Hepatocyte (in vitro differentiated cells): Measurements from ENCODE around the gene DGKK. TPM values are rescaled to one million over a fixed set of nuclear protein-coding genes. Genes with fewer than 3 reads are reported as not detected.

Experiments used
- DNase-seq: peaks from one replicate; pipeline ENCODE4 v3.0.0-alpha.2; 2016; ENCODE audit warnings: low spot score
- H2AFZ ChIP-seq: fragments of 200-600 bp; sonication (generic); 2 replicates; pipeline ENCODE4 v1.6.0; 2016; ENCODE audit warnings: antibody characterized with exemption, mild to moderate bottlenecking
- H3K27ac ChIP-seq: fragments of 200-600 bp; sonication (generic); 2 replicates; pipeline ENCODE4 v1.5.1; 2016; ENCODE audit warnings: mild to moderate bottlenecking
- H3K27me3 ChIP-seq: fragments of 200-600 bp; sonication (generic); 2 replicates; pipeline ENCODE4 v1.6.1; 2016
- H3K36me3 ChIP-seq: fragments of 200-600 bp; sonication (generic); replicated peaks from 2 replicates; pipeline ENCODE4 v1.5.1; 2016; ENCODE audit warnings: low read depth; ENCODE audit not compliant: insufficient read depth
- H3K4me1 ChIP-seq: fragments of 200-600 bp; sonication (generic); 2 replicates; pipeline ENCODE4 v1.5.1; 2016; ENCODE audit warnings: mild to moderate bottlenecking, moderate library complexity; ENCODE audit not compliant: insufficient read depth
- H3K4me2 ChIP-seq: fragments of 200-600 bp; sonication (generic); 2 replicates; pipeline ENCODE4 v1.6.0; 2016
- H3K4me3 ChIP-seq: fragments of 200-600 bp; sonication (generic); 2 replicates; pipeline ENCODE4 v1.5.1; 2016; ENCODE audit warnings: mild to moderate bottlenecking
- H3K79me2 ChIP-seq: fragments of 200-600 bp; sonication (generic); 2 replicates; pipeline ENCODE4 v1.6.0; 2017; ENCODE audit warnings: mild to moderate bottlenecking
- H3K9me2 ChIP-seq: fragments of 200-600 bp; sonication (generic); replicated peaks from 2 replicates; pipeline ENCODE4 v1.6.0; 2017; ENCODE audit warnings: mild to moderate bottlenecking; ENCODE audit not compliant: insufficient read depth
- H3K9me3 ChIP-seq: fragments of 200-600 bp; sonication (generic); 2 replicates; pipeline ENCODE4 v1.5.1; 2016; ENCODE audit warnings: low read depth, mild to moderate bottlenecking
- H4K20me1 ChIP-seq: fragments of 200-600 bp; sonication (generic); 2 replicates; pipeline ENCODE4 v1.6.0; 2016; ENCODE audit warnings: mild to moderate bottlenecking; ENCODE audit not compliant: insufficient read depth, poor library complexity, severe bottlenecking
- EZH2 ChIP-seq: fragments of 200-600 bp; sonication (generic); IDR thresholded peaks from 2 replicates; pipeline ENCODE4 v1.6.1; 2016; ENCODE audit warnings: antibody characterized with exemption, mild to moderate bottlenecking, borderline replicate concordance
- EZH2phosphoT487 ChIP-seq: fragments of 200-600 bp; sonication (generic); IDR thresholded peaks from one replicate; pipeline ENCODE4 v1.6.1; 2018; ENCODE audit warnings: antibody characterized with exemption, mild to moderate bottlenecking, low read depth, moderate library complexity; ENCODE audit not compliant: unreplicated experiment, severe bottlenecking
- WGBS: methylation state at CpG from one replicate; pipeline ENCODE4 v1.1.6; 2016; ENCODE audit warnings: low lambda C conversion rate; ENCODE audit errors: missing lambda C conversion rate; 5-methylcytosine and 5-hydroxymethylcytosine counted together
- polyA plus RNA-seq: library from polyadenylated mRNA; unstranded; fragments of >200 nt; fragmentation: Nextera tagmentation; extraction: Ambion mirVana; gene quantifications from 2 replicates; pipeline ENCODE4 v1.2.1, GENCODE V29; 2016
- total RNA-seq: library from RNA; depleted of rRNA; stranded (reverse); fragments of >200 nt; gene quantifications from 2 replicates; pipeline ENCODE4 v1.2.3, GENCODE V29; 2014
- TF ChIP-seq, protein P1 (sequence below): fragments of 200-600 bp; sonication (generic); IDR thresholded peaks from 2 replicates; pipeline ENCODE4 v1.5.1; 2016; ENCODE audit warnings: antibody characterized with exemption, mild to moderate bottlenecking; ENCODE audit not compliant: poor library complexity

The DGKK gene
- total and polyA plus RNA-seq, 2 experiments from 2014 or later, result 0.40 TPM; not detected in 1

DNA sequence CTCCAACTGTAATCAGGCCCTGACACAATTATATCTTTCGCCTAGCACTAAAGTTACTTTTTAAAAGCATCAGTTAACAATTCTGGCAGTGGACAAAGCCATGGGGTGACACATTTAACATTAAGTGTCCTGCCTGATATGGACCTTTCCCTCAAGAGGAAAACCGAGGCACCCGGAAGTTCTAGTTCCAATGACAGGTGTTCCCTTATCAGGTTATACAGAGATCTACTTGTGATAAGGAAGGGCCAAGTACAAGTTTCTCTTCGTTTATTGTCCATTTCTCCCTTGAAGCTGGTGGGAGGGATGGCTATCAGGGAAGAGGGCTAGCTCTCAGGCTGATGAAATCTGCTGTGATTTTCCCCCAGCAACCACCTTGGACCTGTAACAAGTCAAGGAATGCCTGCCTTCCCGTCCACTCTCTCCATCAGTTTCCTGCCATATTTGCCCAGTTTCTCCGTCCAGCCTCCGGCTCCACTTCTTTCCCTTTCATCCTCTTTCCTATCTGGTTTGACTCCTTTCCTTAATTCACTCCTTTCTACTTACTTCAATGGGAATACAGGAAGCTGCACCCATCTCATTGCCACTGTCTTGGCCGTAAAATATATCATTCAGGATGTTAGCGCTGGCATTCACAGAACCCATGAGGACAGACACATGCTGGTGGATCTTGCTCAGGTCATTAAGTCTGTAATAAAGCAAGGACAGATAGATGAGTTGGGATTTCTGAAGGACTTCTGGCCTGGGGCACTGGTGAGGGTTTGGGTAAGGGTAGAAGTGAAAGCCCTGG lies 95.0 kb downstream of the DGKK start:
- Histone ChIP-seq H3K36me3 (no peaks in the 10 kb centered on the region), H3K9me3 (no peaks in the 10 kb centered on the region), H3K79me2 (no peaks in the 10 kb centered on the region), H3K27ac (no peak overlapping the region), H3K4me3 (no peak overlapping the region), H3K4me2 (no peak overlapping the region), H4K20me1 (no peaks in the 10 kb centered on the region), H2AFZ (no peak overlapping the region), H3K9me2 (no peaks in the 10 kb centered on the region), H3K27me3 (no peaks in the 10 kb centered on the region), H3K4me1 (no peaks in the 10 kb centered on the region)
- 81% methylated on average over 9 of the region's 9 CpGs for WGBS
- TF ChIP-seq EZH2phosphoT487 (no peak), EZH2 (no peak)
- TF ChIP-seq, protein P1, sequence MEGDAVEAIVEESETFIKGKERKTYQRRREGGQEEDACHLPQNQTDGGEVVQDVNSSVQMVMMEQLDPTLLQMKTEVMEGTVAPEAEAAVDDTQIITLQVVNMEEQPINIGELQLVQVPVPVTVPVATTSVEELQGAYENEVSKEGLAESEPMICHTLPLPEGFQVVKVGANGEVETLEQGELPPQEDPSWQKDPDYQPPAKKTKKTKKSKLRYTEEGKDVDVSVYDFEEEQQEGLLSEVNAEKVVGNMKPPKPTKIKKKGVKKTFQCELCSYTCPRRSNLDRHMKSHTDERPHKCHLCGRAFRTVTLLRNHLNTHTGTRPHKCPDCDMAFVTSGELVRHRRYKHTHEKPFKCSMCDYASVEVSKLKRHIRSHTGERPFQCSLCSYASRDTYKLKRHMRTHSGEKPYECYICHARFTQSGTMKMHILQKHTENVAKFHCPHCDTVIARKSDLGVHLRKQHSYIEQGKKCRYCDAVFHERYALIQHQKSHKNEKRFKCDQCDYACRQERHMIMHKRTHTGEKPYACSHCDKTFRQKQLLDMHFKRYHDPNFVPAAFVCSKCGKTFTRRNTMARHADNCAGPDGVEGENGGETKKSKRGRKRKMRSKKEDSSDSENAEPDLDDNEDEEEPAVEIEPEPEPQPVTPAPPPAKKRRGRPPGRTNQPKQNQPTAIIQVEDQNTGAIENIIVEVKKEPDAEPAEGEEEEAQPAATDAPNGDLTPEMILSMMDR, result no peak
- peak; percentile 4 for DNase-seq

DNA sequence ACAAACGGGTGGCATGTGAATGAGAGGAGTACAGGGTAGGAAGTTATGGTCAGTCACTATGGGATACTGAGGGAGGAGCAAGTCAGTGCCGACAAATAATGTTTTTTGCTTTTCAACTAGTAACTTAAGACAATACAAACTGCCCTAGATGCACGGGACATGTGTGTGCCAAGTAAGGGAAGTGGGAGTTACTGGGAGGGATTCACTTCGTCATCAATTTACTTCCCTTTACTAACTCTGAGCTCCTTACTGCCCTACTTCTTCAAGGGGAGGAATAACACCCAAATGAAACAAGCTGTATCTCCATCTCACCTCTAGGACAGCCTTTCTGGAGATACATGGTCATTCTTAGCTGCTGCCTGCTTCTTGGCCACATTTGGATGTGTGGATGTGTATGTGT lies 97.7 kb downstream of the DGKK start:
- Histone ChIP-seq H2AFZ (no peak overlapping the region), H3K9me3 (no peaks in the 10 kb centered on the region), H3K4me3 (no peak overlapping the region), H3K27me3 (no peaks in the 10 kb centered on the region), H3K4me1 (no peaks in the 10 kb centered on the region), H3K4me2 (no peak overlapping the region), H3K36me3 (no peaks in the 10 kb centered on the region), H3K79me2 (no peaks in the 10 kb centered on the region), H4K20me1 (no peaks in the 10 kb centered on the region), H3K27ac (no peak overlapping the region), H3K9me2 (no peaks in the 10 kb centered on the region)
- no peak for DNase-seq
- WGBS, result 64% methylated on average over 4 of the region's 4 CpGs
- TF ChIP-seq, protein P1, result no peak
- no peak for TF ChIP-seq EZH2
- TF ChIP-seq EZH2phosphoT487, result no peak

DNA sequence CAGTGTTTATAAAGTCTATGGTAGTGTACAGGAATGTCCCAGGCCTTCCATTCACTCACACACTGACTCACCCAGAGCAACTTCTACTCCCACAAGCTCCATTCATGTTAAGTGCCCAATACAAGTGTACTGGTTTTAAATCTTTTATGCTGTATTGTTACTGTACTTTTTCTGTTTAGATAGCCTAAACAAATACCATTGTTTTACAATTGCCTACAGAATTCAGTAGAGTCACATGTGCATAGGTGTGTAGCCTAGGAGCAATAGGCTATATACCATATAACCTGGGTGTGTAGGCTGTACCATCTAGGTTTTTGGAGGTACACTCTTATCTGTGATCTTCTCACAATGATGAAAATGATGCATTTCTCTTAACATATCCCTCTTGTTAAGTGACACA lies 126.7 kb downstream of the DGKK start:
- Histone ChIP-seq H3K36me3 (no peaks in the 10 kb centered on the region), H3K4me1 (no peaks in the 10 kb centered on the region)

More for the DNA sequence above, 126.7 kb downstream of the DGKK start:
- Histone ChIP-seq H3K9me3 (no peaks in the 10 kb centered on the region), H3K27ac (no peak overlapping the region), H3K4me2 (no peak overlapping the region), H3K27me3 (no peaks in the 10 kb centered on the region), H3K9me2 (no peaks in the 10 kb centered on the region), H3K79me2 (no peaks in the 10 kb centered on the region), H4K20me1 (no peaks in the 10 kb centered on the region), H2AFZ (no peak overlapping the region), H3K4me3 (no peak overlapping the region)
- TF ChIP-seq EZH2, result no peak
- TF ChIP-seq EZH2phosphoT487, result no peak
- TF ChIP-seq, protein P1, result no peak
- no peak for DNase-seq
